Measurements from ENCODE around the gene ZBTB32. TPM values are rescaled to one million over a fixed set of nuclear protein-coding genes. Genes with fewer than 3 reads are reported as not detected.
A peak's percentile ranks its signal among the peaks of the same experiment; 100 is the strongest.

The ZBTB32 gene
- total RNA-seq, 1 experiment from 2014 or later, result 0.13 TPM

DNA sequence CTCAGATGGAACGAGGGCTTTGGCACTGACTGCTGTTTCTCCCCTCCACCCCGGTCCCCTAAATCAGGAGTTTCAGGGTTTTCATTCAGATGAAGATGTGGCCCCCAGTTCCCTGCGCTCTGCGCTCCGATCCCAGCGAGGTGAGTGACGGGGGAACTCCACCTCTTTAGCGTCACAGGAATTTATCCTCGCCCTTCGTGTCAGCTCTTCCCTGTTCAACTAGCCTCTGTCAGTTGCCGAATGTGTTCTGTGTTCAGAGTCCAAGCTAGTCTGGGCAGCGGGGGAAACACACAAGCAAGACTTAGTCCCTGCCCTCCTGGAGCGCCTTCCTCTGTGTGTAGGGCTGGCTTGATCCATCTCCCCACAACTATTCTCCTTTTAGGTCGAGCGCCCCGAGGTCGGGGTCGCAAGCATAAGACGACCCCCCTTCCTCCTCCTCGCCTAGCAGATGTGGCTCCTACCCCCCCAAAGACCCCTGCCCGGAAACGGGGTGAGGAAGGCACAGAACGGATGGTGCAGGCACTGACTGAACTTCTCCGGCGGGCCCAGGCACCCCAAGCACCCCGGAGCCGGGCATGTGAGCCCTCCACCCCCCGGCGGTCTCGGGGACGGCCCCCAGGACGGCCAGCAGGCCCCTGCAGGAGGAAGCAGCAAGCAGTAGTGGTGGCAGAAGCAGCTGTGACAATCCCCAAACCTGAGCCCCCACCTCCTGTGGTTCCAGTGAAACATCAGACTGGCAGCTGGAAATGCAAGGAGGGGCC, 15.2 kb downstream of the ZBTB32 start:
- no CpG with 5 or more reads among the region's 32 CpGs for WGBS (ENCODE audit: extremely low coverage, insufficient read length, low lambda C conversion rate)
- H2BK120ac ChIP-seq (ENCODE audit: low read depth, low read length, poor library complexity, severe bottlenecking), result no peak overlapping the region
- no peak overlapping the region for H3K23ac ChIP-seq (ENCODE audit: insufficient read length, low read depth, low read length)
- no peak overlapping the region for H3K27ac ChIP-seq (ENCODE audit: insufficient read length, low read depth, low read length)
- H4K20me1 ChIP-seq (ENCODE audit: control insufficient read depth, insufficient read depth, insufficient read length), result peaks cover 6% of the 10 kb centered on the region
- H3K4me1 ChIP-seq (ENCODE audit: insufficient read depth, low read length), result peaks cover 4% of the 10 kb centered on the region; the same call in 1 of the 2 replicates
- H2AK5ac ChIP-seq (ENCODE audit: insufficient read length, low read length), result no peak overlapping the region
- no peak overlapping the region for H3K56ac ChIP-seq (ENCODE audit: insufficient read length, low read depth, low read length)
- Mint-ChIP-seq H3K9me3 (no peaks in the 10 kb centered on the region; a peak in 1 of 5 replicates), H3K27ac (0 out of 7 replicates have a peak overlapping the region, but pooled peaks of 1 of the 3 experiments have one; percentile 34), H3K36me3 (ENCODE audit: insufficient read depth in 1 of 3, low read depth in 3 of 3) (peaks cover 25 to 44% (median 43%) of the 10 kb centered on the region in 3 experiments; a peak in 6 of 7 replicates), H3K4me1 (peaks cover 26 to 27% of the 10 kb centered on the region in 2 experiments), H3K4me3 (peak overlapping the region; percentile 87 to 92), H3K27me3 (ENCODE audit: low read depth) (no peaks in the 10 kb centered on the region)
- peak overlapping the region; percentile 89 for H3K4me2 ChIP-seq (ENCODE audit: insufficient read depth, insufficient read length, low read length)
- H2BK12ac ChIP-seq (ENCODE audit: insufficient read length, low read depth, low read length), result no peak overlapping the region
- H3K27me3 ChIP-seq (ENCODE audit: insufficient read depth, low read length), result no peaks in the 10 kb centered on the region
- H2BK5ac ChIP-seq (ENCODE audit: insufficient read length, low read length), result no peak overlapping the region
- H3K14ac ChIP-seq (ENCODE audit: insufficient read depth, low read length), result no peak overlapping the region
- H3K23me2 ChIP-seq (ENCODE audit: insufficient read length, low read depth, low read length, poor library complexity, severe bottlenecking), result peaks cover 18% of the 10 kb centered on the region
- no peak overlapping the region for H2BK20ac ChIP-seq (ENCODE audit: low read depth, low read length, poor library complexity, severe bottlenecking)
- H3K9ac ChIP-seq (ENCODE audit: extremely low read depth, insufficient read length, low read length), result peak overlapping the region; percentile 75
- peaks cover 11% of the 10 kb centered on the region; the same call in 1 of the 2 replicates for H3K79me2 ChIP-seq (ENCODE audit: insufficient read depth, low read length)
- H3K4ac ChIP-seq (ENCODE audit: low read depth, low read length), result no peak overlapping the region
- no peak overlapping the region for H4K8ac ChIP-seq (replicated peaks; ENCODE audit: insufficient read length, low read depth, low read length)
- H3K79me1 ChIP-seq (ENCODE audit: insufficient read depth, low read depth, low read length, poor library complexity, severe bottlenecking), result no peaks in the 10 kb centered on the region
- H3K18ac ChIP-seq (ENCODE audit: insufficient read length, low read depth, low read length), result no peak overlapping the region
- no peak for DNase-seq
- no peak overlapping the region for H4K91ac ChIP-seq (ENCODE audit: insufficient read length, low read depth, low read length)
- no peak overlapping the region for H3T11ph ChIP-seq (ENCODE audit: low read length)
- H4K5ac ChIP-seq (ENCODE audit: insufficient read length, low read depth, low read length), result no peak overlapping the region
- no peak overlapping the region for H2BK15ac ChIP-seq (ENCODE audit: low read depth, low read length)
- no peak overlapping the region for H2AFZ ChIP-seq (ENCODE audit: low read length)
- TF ChIP-seq, protein P1, sequence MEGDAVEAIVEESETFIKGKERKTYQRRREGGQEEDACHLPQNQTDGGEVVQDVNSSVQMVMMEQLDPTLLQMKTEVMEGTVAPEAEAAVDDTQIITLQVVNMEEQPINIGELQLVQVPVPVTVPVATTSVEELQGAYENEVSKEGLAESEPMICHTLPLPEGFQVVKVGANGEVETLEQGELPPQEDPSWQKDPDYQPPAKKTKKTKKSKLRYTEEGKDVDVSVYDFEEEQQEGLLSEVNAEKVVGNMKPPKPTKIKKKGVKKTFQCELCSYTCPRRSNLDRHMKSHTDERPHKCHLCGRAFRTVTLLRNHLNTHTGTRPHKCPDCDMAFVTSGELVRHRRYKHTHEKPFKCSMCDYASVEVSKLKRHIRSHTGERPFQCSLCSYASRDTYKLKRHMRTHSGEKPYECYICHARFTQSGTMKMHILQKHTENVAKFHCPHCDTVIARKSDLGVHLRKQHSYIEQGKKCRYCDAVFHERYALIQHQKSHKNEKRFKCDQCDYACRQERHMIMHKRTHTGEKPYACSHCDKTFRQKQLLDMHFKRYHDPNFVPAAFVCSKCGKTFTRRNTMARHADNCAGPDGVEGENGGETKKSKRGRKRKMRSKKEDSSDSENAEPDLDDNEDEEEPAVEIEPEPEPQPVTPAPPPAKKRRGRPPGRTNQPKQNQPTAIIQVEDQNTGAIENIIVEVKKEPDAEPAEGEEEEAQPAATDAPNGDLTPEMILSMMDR (conservative IDR thresholded peaks at IDR 0.05), result no peak
- H3K9me3 ChIP-seq (ENCODE audit: control insufficient read depth, low read depth, low read length), result no peaks in the 10 kb centered on the region

Data from H9 (cell line).